Suprapubic skin (tissue), 4 donors: ENCODE measurements around the gene PHACTR1.

Experiments used
- CTCF ChIP-seq, 2 donors: fragments of 200-600 bp in 1 of 2; fragments of 450-650 bp in 1 of 2; sonication (generic) in 1 of 2; IDR thresholded peaks; one replicate each; pipeline ENCODE4 v1.5.1; 2016 to 2019; ENCODE audit warnings: antibody characterized with exemption in 2 of 2, mild to moderate bottlenecking in 1 of 2, moderate library complexity in 1 of 2
- EP300 ChIP-seq: sonication (generic); formaldehyde crosslinking; IDR thresholded peaks from one replicate; pipeline ENCODE4 v1.6.1; 2017; ENCODE audit warnings: antibody characterized with exemption
- POLR2A ChIP-seq, 2 donors: fragments of 450-650 bp; IDR thresholded peaks; one replicate each; pipeline ENCODE4 v1.6.1; 2017; ENCODE audit warnings: antibody characterized with exemption in 2 of 2, mild to moderate bottlenecking in 2 of 2, moderate library complexity in 2 of 2
- POLR2AphosphoS5 ChIP-seq, 3 donors: sonication (generic); formaldehyde crosslinking; IDR thresholded peaks; one replicate each; pipeline ENCODE4 v1.6.1; 2017; ENCODE audit warnings: antibody characterized with exemption in 3 of 3

GRCh38 chr6:12987783-12988182 lies 271.2 kb downstream of the PHACTR1 start:
- TF ChIP-seq EP300 (no peak), CTCF (IDR thresholded peaks at IDR 0.05) (no peak), POLR2A (IDR thresholded peaks at IDR 0.05) (no peak), POLR2AphosphoS5 (IDR thresholded peaks at IDR 0.05) (no peak)
